Measurements from ENCODE around the gene KRT76.

DNA sequence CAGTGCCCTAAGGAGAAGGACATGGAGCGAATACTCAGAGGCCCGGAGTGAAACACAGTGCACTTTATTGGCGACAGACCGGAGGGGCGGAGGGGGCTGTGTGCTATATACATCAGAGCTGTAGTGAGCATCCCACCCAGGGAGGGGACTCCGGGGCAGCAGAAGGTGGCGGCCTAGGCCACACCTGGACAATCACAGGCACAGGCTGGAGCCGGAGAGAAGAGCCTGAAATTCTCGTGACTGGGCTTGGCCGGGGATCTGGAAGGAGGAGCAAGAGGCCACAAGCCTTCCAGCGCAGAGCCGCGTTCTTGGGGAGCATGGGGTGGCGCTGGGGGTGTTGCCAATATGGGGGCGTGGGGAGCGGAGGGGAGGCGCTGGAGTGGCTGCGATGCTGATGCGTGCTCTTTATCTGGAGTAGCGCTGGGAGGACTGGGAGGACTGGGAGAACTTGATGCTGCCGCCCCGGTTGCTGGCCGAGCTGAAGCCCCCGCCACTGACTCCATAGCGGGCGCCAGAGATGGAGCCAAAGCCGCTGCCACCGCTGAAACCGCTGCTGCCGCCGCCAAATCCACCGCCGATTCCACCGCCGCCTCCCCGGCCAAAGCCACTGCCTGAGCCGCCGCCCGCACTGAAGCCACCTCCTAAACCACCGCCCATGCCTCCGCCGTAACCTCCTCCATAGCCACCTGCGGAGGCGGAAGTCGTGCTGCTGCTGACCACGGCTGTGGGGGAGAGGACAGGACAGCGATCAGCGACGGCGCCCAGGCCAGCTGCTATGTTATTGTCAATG lies 12.7 kb upstream of the KRT76 start:
- TF ChIP-seq, protein P1, sequence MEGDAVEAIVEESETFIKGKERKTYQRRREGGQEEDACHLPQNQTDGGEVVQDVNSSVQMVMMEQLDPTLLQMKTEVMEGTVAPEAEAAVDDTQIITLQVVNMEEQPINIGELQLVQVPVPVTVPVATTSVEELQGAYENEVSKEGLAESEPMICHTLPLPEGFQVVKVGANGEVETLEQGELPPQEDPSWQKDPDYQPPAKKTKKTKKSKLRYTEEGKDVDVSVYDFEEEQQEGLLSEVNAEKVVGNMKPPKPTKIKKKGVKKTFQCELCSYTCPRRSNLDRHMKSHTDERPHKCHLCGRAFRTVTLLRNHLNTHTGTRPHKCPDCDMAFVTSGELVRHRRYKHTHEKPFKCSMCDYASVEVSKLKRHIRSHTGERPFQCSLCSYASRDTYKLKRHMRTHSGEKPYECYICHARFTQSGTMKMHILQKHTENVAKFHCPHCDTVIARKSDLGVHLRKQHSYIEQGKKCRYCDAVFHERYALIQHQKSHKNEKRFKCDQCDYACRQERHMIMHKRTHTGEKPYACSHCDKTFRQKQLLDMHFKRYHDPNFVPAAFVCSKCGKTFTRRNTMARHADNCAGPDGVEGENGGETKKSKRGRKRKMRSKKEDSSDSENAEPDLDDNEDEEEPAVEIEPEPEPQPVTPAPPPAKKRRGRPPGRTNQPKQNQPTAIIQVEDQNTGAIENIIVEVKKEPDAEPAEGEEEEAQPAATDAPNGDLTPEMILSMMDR (IDR thresholded peaks at IDR 0.05): no peak
- TF ChIP-seq POLR2A (IDR thresholded peaks at IDR 0.05): no peak

Data from tibial nerve (tissue), 3 donors.